ENCODE measurements around the gene SMAD6. TPM values are rescaled to one million over a fixed set of nuclear protein-coding genes. Genes with fewer than 3 reads are reported as not detected.

SMAD6 gene
- total RNA-seq, 1 experiment from 2014 or later, result 8.9 TPM

DNA sequence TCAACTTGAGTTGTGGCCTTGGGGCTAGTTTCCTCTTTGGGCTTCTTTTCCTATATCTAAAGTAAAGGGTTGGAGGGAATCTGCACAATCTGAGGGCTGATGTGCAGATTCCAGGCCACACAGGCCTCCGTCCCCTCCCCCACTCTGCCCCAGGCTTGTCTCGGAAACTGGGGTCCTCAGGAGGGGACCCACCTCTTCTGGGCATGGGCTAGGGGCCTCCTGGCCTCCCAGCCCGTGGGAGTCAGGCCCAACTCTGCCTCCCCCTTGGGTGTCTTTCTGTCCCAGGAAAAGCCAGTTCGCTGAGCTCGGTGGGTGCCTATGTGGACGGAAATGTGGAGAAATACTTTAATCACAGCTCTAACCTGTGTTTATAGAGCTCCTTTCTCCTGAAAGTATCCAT is 4.8 kb downstream of the SMAD6 start:
- Mint-ChIP-seq H3K36me3 (ENCODE audit: insufficient read depth, unreplicated experiment) (peaks cover 10% of the 10 kb centered on the region), H3K4me1 (ENCODE audit: low read depth, unreplicated experiment) (peaks cover 15% of the 10 kb centered on the region), H3K4me3 (ENCODE audit: unreplicated experiment) (no peak overlapping the region), H3K9me3 (ENCODE audit: unreplicated experiment) (no peaks in the 10 kb centered on the region), H3K27me3 (ENCODE audit: insufficient read depth, unreplicated experiment) (no peaks in the 10 kb centered on the region), H3K27ac (ENCODE audit: unreplicated experiment) (no peak overlapping the region)
- Histone ChIP-seq H3K4me3 (ENCODE audit: low read depth, low read length) (no peak overlapping the region), H3K27me3 (replicated peaks; ENCODE audit: control insufficient read depth, insufficient read depth, low read length) (no peaks in the 10 kb centered on the region), H3K36me3 (ENCODE audit: control insufficient read depth, insufficient read depth, low read length) (no peaks in the 10 kb centered on the region), H3K9me3 (no peaks in the 10 kb centered on the region), H3K4me1 (peaks cover 12% of the 10 kb centered on the region; the same call in 1 of the 2 replicates)
- no peak for DNase-seq
- TF ChIP-seq, protein P1, sequence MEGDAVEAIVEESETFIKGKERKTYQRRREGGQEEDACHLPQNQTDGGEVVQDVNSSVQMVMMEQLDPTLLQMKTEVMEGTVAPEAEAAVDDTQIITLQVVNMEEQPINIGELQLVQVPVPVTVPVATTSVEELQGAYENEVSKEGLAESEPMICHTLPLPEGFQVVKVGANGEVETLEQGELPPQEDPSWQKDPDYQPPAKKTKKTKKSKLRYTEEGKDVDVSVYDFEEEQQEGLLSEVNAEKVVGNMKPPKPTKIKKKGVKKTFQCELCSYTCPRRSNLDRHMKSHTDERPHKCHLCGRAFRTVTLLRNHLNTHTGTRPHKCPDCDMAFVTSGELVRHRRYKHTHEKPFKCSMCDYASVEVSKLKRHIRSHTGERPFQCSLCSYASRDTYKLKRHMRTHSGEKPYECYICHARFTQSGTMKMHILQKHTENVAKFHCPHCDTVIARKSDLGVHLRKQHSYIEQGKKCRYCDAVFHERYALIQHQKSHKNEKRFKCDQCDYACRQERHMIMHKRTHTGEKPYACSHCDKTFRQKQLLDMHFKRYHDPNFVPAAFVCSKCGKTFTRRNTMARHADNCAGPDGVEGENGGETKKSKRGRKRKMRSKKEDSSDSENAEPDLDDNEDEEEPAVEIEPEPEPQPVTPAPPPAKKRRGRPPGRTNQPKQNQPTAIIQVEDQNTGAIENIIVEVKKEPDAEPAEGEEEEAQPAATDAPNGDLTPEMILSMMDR (IDR thresholded peaks at IDR 0.05; ENCODE audit: insufficient read depth in 1 of 2, low read depth in 1 of 2, low read length in 1 of 2, severe bottlenecking in 1 of 2, unreplicated experiment in 1 of 2), result no peak
- intact Hi-C loops (cut with micrococcal nuclease; ENCODE audit: unreplicated experiment), result no loop called here
- BruUV-seq (replicated peaks), result no TSS peak
- CTCF ChIA-PET, result interaction anchor here (0.7 kb wide), 1 partner anchor 163 kb away, joined by 4 read pairs; no protein-coding TSS in a partner anchor
- POLR2A ChIA-PET, result interaction anchor here (0.5 kb wide), 1 partner anchor 1375 kb away, joined by 3 read pairs; no protein-coding TSS in a partner anchor

DNA sequence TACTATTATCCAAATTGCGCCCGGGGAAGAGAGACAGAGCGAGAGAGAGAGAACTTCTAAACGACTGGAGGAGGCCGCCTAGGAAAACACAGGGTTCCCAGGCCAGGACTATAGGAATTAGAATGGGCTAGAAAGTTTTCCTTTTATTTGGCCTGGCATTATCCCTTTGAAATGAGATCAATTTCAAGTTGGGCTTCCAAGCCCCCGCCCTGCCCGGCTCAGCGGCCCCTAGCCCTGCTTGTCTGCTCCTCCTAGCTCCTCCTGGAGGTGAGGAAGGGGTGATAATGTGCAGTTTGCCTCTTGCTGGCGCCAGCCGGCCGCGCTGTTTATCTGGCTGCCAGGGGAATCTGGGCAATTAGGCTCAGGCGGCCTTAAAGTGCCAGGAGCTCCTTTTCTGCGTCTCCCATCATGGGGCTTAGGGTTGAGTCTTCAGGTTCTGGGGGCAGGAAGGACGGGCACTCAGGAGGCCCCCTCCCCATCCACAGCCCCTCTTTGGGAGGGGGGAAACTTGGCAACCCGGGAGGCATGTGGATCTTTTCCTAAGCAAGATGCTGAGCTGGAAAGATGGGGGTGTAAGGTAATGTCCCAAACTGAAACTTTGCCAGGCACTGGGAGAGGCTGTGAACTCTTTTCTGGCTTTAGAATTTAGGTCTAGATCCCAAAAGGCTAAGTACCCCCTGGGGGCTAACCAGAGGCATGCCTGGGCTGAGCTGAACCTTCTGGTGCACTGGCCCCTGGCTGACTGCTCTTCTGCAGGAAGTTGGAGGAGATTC is 5.5 kb downstream of the SMAD6 start:
- POLR2A ChIA-PET, result no interaction called here
- peak in 1 of 2 experiments; percentile 14 for DNase-seq
- Histone ChIP-seq H3K4me1 (peaks cover 12% of the 10 kb centered on the region; the same call in 1 of the 2 replicates), H3K4me3 (ENCODE audit: low read depth, low read length) (no peak overlapping the region), H3K36me3 (ENCODE audit: control insufficient read depth, insufficient read depth, low read length) (no peaks in the 10 kb centered on the region), H3K27me3 (replicated peaks; ENCODE audit: control insufficient read depth, insufficient read depth, low read length) (no peaks in the 10 kb centered on the region), H3K9me3 (no peaks in the 10 kb centered on the region)
- H3K9me3 Mint-ChIP-seq (ENCODE audit: unreplicated experiment), result no peaks in the 10 kb centered on the region
- no peaks in the 10 kb centered on the region for H3K27me3 Mint-ChIP-seq (ENCODE audit: insufficient read depth, unreplicated experiment)
- no peak overlapping the region for H3K4me3 Mint-ChIP-seq (ENCODE audit: unreplicated experiment)
- H3K36me3 Mint-ChIP-seq (ENCODE audit: insufficient read depth, unreplicated experiment), result peaks cover 4% of the 10 kb centered on the region
- no TSS peak for BruUV-seq (replicated peaks)
- no peak overlapping the region for H3K27ac Mint-ChIP-seq (ENCODE audit: unreplicated experiment)
- CTCF ChIA-PET, result interaction anchor here (0.6 to 0.7 kb wide), 2 partner anchors 36 to 164 kb away, joined by 3 to 4 read pairs; no protein-coding TSS in a partner anchor
- peaks cover 15% of the 10 kb centered on the region for H3K4me1 Mint-ChIP-seq (ENCODE audit: low read depth, unreplicated experiment)
- intact Hi-C loops (cut with micrococcal nuclease; ENCODE audit: unreplicated experiment), result no loop called here
- TF ChIP-seq, protein P1 (IDR thresholded peaks at IDR 0.05; ENCODE audit: insufficient read depth in 1 of 2, low read depth in 1 of 2, low read length in 1 of 2, severe bottlenecking in 1 of 2, unreplicated experiment in 1 of 2), result peak in 1 of 2 experiments; percentile 2

DNA sequence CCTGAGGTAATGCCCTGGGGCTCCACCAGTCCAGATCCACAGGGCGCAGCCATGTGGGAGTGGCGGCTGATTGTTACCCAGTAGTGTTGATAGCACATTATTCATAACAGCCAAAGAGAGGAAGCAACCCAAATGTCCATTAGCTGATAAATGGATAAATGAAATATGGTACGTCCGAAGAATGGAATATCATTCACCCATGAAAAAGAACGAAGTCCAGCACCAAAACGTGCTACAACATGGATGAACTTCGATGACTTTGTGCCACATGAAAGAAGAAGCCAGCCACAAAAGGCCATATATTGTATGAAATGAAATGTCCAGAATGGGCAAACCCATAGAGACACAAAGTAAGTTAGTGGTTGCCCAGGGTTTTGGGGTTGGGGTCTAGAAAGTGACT is 6.4 kb downstream of the SMAD6 start:
- no peaks in the 10 kb centered on the region for H3K9me3 Mint-ChIP-seq (ENCODE audit: unreplicated experiment)
- Histone ChIP-seq H3K4me1 (peaks cover 12% of the 10 kb centered on the region; the same call in 1 of the 2 replicates), H3K9me3 (no peaks in the 10 kb centered on the region), H3K36me3 (ENCODE audit: control insufficient read depth, insufficient read depth, low read length) (no peaks in the 10 kb centered on the region), H3K27me3 (replicated peaks; ENCODE audit: control insufficient read depth, insufficient read depth, low read length) (no peaks in the 10 kb centered on the region), H3K4me3 (ENCODE audit: low read depth, low read length) (no peak overlapping the region)
- no peak for DNase-seq
- no peaks in the 10 kb centered on the region for H3K27me3 Mint-ChIP-seq (ENCODE audit: insufficient read depth, unreplicated experiment)
- intact Hi-C loops (cut with micrococcal nuclease; ENCODE audit: unreplicated experiment), result no loop called here
- H3K36me3 Mint-ChIP-seq (ENCODE audit: insufficient read depth, unreplicated experiment), result peaks cover 4% of the 10 kb centered on the region
- TF ChIP-seq, protein P1 (IDR thresholded peaks at IDR 0.05; ENCODE audit: insufficient read depth in 1 of 2, low read depth in 1 of 2, low read length in 1 of 2, severe bottlenecking in 1 of 2, unreplicated experiment in 1 of 2), result no peak
- no peak overlapping the region for H3K4me3 Mint-ChIP-seq (ENCODE audit: unreplicated experiment)
- H3K4me1 Mint-ChIP-seq (ENCODE audit: low read depth, unreplicated experiment), result peaks cover 15% of the 10 kb centered on the region
- BruUV-seq (replicated peaks), result no TSS peak
- H3K27ac Mint-ChIP-seq (ENCODE audit: unreplicated experiment), result no peak overlapping the region
- CTCF ChIA-PET, result no interaction called here
- POLR2A ChIA-PET, result no interaction called here

Measured in Caco-2 (cell line).